Cortex of kidney (tissue), 1 donor: ENCODE data around the gene CXCL9.
"Not testable (repeated sequence)": the region's sequence is repeated elsewhere in the genome, so short reads cannot be mapped to it uniquely, and the experiment has no call there.

ENCODE experiments used
- DNase-seq: peaks from one replicate; lab custom pipeline; 2025; lab: John Stamatoyannopoulos, UW

CXCL9 gene

DNA sequence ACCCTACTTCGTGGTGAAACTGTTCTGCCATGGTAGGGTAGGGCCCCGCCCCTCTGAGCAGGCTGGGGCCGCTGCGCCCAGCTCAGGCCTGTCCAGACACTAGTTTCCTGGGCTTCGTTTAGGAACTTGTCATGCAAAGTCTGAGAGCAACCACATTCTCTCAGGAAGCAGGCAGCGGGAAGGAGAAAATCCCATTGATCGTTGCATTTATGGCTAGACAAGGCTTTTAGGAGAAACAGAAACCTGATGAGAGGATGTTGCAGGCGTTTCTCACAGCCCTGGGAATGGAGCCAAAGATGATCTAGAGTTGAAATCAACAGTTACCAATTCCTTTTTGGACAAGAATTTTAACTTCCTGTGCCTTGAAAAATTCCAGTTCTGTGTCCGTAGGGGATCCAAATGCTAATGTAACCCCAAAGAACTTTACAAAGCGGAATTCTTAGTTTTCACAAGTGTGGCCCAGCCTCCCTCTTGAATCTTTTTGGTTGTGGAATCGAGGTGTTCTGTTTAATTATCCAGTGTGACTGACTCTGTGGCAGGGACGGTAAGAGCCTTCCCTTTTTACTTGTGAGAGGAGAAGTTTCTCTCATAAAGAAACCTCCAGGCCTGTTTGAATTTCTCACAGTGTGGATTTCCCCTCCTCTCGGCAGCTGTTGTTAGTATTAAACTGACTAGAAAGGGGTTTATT is 4.5 kb upstream of the CXCL9 start:
- DNase-seq: no peak

- no peak for DNase-seq
These were observed 3.8 kb upstream of the CXCL9 start for GRCh38 chr4:76011018-76011670.

DNA sequence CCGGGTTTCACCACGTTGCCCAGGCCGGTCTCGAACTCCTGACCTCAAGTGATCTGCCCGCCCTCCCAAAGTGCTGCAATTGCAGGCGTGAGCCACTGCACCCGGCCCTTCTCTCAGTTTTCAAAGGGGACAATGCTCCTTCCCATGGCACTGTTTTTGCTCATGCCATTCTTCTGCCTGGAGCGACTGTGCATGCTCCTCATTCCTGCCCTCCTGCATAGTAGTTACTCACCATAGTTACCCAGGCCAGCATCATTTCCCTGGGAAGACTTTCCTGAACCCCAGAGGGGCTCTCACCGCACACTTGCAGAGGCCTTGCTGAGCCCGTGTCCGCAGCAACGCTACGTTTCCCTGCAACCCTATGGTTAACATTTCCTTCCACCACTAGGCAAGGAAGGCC is 3.3 kb upstream of the CXCL9 start:
- DNase-seq: no peak

DNA sequence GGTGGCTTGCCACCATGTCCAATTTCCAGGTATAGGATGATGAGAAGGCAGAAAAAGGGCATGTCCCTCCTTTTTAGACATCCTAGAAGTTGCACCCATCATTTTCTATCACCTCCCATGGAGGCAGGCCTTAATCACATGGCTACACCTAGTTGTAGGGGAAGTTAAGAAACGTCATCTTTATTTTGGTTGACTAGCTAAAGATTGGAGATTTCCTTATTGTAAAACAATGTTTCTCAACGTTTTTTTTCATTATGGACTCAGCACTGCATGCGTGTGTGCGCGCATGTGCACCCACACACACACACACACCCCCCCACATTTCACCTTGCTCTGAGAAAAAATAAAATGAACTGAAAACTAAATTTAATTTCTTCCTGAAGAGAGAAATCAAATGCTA is 2.0 kb upstream of the CXCL9 start:
- DNase-seq: no peak

DNA sequence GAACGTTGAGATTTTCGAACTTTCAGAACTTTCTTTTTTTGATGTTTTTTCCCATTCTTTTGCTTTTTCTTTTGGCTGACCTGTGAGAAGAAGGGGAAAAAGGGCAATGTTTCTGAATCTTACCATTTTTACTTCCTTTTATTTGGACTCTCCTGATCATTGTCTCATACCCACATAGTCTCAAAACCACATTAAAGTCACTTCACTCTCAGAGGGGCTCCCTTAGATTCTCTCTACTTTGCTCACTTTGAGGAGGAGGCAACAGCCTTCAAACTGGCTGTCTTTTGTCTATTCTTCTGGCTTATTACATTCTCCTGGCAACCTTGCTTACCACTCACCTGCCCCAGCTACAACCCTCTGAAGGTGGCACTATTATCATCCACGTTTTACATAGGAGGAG is 3.7 kb downstream of the CXCL9 start:
- DNase-seq: no peak

DNA sequence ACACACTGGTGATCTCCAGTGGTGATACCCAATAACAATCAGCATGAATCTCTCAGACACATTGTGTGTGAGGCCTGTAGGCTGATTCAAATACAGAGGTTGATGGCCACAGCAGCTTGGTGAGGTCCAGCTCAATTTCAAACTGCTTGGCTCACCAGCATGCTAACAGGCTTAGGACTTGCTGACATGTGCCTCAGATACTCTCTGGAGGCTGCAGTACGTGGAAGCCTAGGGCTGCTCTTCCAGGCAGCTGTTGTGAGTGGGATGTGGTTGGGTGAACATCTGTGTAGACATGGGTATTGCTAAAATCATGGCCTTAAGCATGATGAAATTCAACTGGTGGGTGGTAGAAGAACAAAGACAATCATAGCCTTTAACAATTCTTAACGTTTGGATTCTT is 4.3 kb downstream of the CXCL9 start:
- DNase-seq: no peak

DNA sequence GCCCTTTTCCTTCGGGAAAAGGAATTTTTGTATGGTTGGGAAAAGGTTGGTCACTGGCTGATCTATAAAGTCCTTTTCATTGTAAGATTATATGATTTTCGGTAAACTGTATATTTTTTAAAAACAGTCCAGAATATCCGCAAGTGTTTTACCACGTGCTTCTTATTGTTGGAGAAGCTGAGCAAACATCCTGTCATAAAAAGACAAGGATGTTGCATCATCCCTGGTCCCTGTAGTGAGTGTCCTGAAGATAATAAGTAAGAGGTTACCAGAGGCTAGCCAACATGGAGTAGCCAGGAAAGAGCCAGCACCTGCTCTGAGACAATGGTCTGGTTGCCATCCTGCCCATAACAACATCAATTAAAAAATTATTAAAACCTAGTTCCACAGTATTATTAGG is 5.1 kb downstream of the CXCL9 start:
- DNase-seq: no peak

- DNase-seq: no peak
These were observed 5.6 kb downstream of the CXCL9 start for GRCh38 chr4:76001700-76002099.

DNA sequence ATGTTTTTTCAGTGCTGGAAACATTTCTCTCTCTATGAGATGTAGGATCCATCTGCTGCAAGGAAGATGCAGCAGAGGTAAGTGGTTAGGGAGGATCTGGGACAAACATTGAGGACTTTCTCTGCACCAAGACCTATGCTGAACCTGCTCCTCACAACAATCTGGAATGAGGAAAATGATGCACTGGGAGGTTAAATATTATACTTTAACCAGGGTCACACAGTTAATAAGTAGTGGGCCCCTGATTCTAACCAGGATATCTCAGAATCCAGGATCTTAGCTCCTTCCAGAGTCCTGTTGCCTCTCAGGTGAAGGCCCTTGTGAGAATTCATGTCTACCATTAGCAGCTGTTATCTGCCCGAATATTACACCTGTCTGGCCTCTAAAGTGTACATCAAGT is 7.0 kb downstream of the CXCL9 start:
- DNase-seq: no peak

DNA sequence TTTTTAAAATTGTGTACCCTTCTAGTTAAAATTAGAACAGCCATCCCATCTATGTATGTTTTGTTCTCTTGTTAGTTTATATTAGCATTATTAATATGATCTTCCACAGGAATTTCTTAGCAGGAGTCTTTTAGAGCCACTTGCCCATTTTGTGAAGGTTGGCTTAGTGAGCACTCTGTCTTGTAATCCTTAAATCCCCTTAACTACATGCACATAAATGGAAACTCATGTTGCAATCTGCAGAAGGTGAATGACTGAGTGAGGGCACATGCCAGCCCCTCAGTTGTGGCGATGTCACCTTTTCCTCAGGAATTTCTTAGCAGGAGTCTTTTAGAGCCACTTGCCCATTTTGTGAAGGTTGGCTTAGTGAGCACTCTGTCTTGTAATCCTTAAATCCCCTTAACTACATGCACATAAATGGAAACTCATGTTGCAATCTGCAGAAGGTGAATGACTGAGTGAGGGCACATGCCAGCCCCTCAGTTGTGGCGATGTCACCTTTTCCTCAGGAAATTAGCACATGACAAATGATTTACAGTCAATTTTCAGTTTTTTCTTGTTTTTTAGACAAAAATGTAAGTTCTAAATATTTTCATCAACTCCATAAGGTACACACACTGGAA is 8.7 kb downstream of the CXCL9 start:
- DNase-seq: not testable (repeated sequence)

GRCh38 chr4:75997946-75998345 is 9.4 kb downstream of the CXCL9 start:
- DNase-seq: no peak

DNA sequence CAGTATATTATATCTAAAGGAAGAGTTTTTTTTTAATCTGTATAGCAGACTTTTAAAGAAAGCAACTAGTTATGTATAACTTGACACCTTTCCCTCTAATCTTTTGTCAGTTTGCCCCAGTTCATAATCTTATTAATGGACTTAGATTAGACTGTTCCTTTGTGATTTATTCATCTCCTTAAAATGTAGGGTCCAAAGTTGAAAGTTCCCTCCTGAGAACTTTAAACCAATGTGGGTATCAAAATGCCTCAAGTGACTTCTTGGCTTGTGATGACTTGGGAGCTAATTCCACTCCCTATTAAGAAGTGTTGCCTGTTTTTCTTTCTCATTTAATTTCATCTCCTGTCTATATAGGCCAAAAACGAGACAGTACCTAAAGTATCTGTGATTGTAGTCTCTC is 10.2 kb downstream of the CXCL9 start:
- no peak for DNase-seq

- no peak for DNase-seq
These were observed 11.6 kb downstream of the CXCL9 start for GRCh38 chr4:75995727-75996126.

DNA sequence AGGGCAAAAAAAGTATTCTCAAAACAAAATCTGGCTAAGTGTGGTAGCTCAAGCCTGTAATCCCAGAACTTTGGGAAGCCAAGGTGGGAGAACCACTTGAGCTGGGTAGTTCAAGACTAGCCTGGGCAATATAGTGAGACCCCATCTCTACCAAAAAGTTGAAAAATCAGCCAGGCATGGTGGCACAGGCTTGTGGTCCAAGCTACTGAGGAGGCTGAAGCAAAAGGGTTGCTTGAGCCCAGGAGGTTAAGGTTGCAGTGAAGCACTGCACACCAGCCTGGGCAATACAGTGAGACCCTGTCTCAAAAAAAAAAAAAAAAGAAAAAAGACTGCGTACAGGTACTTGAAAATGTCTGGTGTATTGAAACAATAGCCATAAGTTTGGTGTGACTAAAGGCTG is 14.8 kb downstream of the CXCL9 start:
- no peak for DNase-seq

DNA sequence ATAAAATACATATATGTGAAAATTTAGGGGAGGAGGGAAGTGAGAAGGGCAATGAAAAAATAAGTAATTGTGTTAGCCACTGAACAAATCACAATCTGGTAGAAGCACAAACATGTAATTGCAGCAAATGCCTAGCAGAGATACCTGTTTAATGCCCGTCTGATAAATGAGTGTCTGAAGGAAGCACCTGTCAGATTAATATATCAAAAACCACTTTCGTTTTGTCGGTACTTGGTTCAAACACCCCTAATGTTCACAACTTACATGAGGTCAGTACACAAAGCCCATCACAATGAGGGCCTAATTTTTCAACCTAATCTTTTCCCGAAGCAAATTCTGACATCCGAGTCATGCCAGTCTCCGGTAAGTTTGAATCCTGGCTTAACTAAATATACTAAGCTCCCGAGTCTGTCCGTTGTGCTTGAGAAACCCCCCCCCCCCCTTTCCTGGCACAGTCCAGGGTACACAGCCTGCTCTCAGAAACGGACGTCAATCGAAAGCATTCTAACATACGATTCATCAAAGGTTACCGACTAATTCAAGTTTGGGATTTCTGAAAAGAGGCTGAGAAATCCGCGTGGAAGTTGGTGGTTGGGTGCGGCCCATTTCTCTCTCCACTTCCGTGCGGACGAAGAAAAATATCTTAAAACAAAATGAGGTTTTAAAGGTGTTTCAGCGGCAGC is 17.3 kb downstream of the CXCL9 start:
- DNase-seq: no peak

DNA sequence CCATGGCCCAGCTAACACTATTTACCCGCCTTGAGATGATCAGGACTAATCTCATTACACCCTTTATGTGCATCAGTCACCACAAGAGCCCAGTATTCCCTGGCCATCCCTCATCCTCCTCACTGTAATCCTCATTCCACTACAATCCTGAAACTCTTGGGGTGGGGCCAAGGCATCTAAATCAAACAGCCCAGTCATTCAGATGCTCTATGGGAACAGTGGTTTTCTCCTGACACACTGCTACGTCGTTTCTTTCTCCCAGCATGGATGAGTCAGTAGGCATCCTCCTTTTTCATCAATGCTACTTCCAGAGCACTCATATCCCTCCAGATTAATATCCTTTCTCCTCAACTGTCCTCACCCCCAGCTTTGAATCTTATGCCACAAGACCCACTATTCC is 22.2 kb downstream of the CXCL9 start:
- DNase-seq: no peak

DNA sequence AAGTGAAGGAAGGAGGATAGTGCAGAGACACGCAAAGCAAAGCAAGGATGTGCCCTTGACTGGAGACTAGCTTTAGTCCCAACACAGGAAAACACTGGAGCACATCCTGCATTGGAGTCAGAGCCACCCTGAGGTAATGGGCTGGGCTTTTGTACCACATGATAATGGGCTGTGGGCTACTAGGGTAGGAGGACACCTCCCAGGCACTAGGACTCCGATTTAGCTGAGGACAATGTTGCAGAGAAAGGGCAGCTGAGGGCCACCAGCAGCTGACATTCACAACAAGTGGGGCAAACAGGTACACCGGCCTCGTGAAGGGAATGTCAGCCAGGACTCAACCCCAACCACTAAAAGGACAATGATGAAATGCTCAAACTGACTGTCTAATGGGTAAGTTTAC is 26.7 kb downstream of the CXCL9 start:
- no peak for DNase-seq

GRCh38 chr4:75976177-75976576 is 31.1 kb downstream of the CXCL9 start:
- no peak for DNase-seq

- no peak for DNase-seq
These were observed 33.5 kb downstream of the CXCL9 start for GRCh38 chr4:75973766-75974165.

DNA sequence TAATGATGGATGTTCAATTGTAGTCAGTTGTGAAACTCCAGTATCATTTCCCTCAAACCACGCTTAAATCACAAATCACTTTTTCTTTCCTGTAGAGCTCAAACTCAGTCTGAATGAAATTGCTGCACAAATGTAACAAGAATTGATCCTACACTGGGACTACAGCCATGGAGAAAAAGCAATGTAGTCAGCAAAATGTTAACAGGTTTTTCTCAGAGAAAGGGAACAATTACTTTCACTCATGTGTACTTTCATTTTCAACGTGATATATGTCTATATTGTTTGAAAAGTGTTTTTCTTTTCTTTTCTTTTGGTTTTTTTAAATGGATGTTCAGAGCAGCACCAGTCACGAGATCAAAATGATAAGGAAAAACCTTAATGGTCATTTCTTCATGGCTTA is 39.2 kb downstream of the CXCL9 start:
- no peak for DNase-seq

DNA sequence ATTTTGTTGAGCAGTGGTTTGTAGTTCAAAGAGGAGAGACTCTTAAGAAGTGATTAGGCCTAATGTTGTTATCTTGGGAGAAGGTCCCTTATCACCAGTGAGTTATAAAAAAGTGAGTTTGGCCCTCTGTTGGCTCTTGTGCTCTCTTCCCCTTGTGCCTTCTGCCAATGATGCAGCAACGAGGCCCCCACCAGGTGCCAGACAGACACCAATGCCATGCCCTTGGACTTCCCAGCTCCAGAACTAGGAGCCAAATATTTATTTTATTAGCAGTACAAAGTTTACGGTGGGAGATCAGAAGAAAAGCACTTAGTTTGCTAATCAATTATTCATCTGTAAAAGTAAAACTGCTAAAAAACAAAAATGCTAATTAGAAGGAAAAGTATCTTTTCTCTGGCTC is 43.8 kb downstream of the CXCL9 start:
- no peak for DNase-seq

GRCh38 chr4:75962072-75962471 is 45.2 kb downstream of the CXCL9 start:
- DNase-seq: not testable (repeated sequence)

DNA sequence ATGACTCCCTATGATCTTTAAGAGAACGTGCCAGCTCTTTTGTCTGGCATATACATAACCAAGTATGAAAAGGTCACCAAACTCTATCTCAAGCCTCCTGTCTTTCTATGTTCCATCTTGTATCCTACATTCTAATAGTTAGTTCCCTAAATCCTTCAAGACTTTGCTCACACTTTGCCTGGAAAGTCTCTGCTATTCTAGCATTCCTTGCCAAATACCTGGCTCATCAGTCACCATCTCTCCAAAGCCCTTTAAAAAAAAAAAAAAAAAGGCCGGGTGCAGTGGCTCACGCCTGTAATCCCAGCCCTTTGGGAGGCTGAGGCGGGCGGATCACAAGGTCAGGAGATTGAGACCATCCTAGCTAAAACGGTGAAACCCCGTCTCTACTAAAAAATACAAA is 48.8 kb downstream of the CXCL9 start:
- not testable (repeated sequence) for DNase-seq
